Islet precursor cell (in vitro differentiated cells): ENCODE measurements around the gene TRABD.

ENCODE experiments used
- DNase-seq: peaks from one replicate; pipeline ENCODE4 v3.0.0-alpha.2; 2018

TRABD gene

GRCh38 chr22:50175921-50176849, 9.5 kb upstream of the TRABD start:
- no peak for DNase-seq

- no peak for DNase-seq
Observed at GRCh38 chr22:50176850-50177536, 8.7 kb upstream of the TRABD start.

GRCh38 chr22:50177537-50178470, 7.9 kb upstream of the TRABD start:
- no peak for DNase-seq

- DNase-seq = no peak
Observed at GRCh38 chr22:50178471-50178864, 7.2 kb upstream of the TRABD start.

- no peak for DNase-seq
Observed at GRCh38 chr22:50178871-50179869, 6.5 kb upstream of the TRABD start.

- no peak for DNase-seq
Observed at GRCh38 chr22:50179937-50180726, 5.6 kb upstream of the TRABD start.

GRCh38 chr22:50180727-50181521, 4.8 kb upstream of the TRABD start:
- no peak for DNase-seq

GRCh38 chr22:50182176-50183081, 3.3 kb upstream of the TRABD start:
- DNase-seq = no peak

GRCh38 chr22:50183141-50183971, 2.4 kb upstream of the TRABD start:
- DNase-seq = no peak

GRCh38 chr22:50184004-50184901, 1.5 kb upstream of the TRABD start:
- no peak for DNase-seq

GRCh38 chr22:50184902-50185374, 775 bp upstream of the TRABD start:
- no peak for DNase-seq

- no peak for DNase-seq
Observed at GRCh38 chr22:50186181-50186714, 535 bp downstream of the TRABD start.

GRCh38 chr22:50186761-50187523, 1.2 kb downstream of the TRABD start:
- no peak for DNase-seq

GRCh38 chr22:50188356-50188755, 2.6 kb downstream of the TRABD start:
- DNase-seq = no peak

- DNase-seq = no peak
Observed at GRCh38 chr22:50189184-50189848, 3.6 kb downstream of the TRABD start.
